A172 (cell line): ENCODE results near the gene C21orf91. TPM values are rescaled to one million over a fixed set of nuclear protein-coding genes. Genes with fewer than 3 reads are reported as not detected.
"Not testable (repeated sequence)": the region's sequence is repeated elsewhere in the genome, so short reads cannot be mapped to it uniquely, and the experiment has no call there.

Experiments
- DNase-seq: peaks from one replicate; pipeline ENCODE4 v3.0.0-alpha.2; 2015; ENCODE audit warnings: low spot score
- total RNA-seq: library from RNA; depleted of rRNA; stranded (reverse); fragments of >200 nt; shearing (Covaris generic); gene quantifications from 2 replicates; pipeline ENCODE4 v1.2.3, GENCODE V29; 2014; rRNA removed

C21orf91 gene
- total RNA-seq, 1 experiment from 2014 or later: 11.4 TPM

GRCh38 chr21:17777072-17777765 is 41.9 kb downstream of the C21orf91 start:
- DNase-seq: no peak

- no peak for DNase-seq
Observed at GRCh38 chr21:17775431-17776126, 43.6 kb downstream of the C21orf91 start.

GRCh38 chr21:17775021-17775420 is 44.1 kb downstream of the C21orf91 start:
- DNase-seq: not testable (repeated sequence)

- no peak for DNase-seq
Observed at GRCh38 chr21:17769447-17769845, 49.7 kb downstream of the C21orf91 start.

- DNase-seq: no peak
Observed at GRCh38 chr21:17768840-17769446, 50.2 kb downstream of the C21orf91 start.

GRCh38 chr21:17765207-17765606 is 53.9 kb downstream of the C21orf91 start:
- DNase-seq: no peak

- DNase-seq: no peak
Observed at GRCh38 chr21:17763288-17764037, 55.7 kb downstream of the C21orf91 start.

GRCh38 chr21:17759511-17760178 is 59.5 kb downstream of the C21orf91 start:
- DNase-seq: no peak

GRCh38 chr21:17758683-17759082 is 60.5 kb downstream of the C21orf91 start:
- no peak for DNase-seq

- no peak for DNase-seq
Observed at GRCh38 chr21:17757671-17758070, 61.5 kb downstream of the C21orf91 start.

- no peak for DNase-seq
Observed at GRCh38 chr21:17753736-17754135, 65.4 kb downstream of the C21orf91 start.

- DNase-seq: no peak
Observed at GRCh38 chr21:17752171-17752570, 67.0 kb downstream of the C21orf91 start.

GRCh38 chr21:17746920-17747319 is 72.2 kb downstream of the C21orf91 start:
- DNase-seq: no peak

- no peak for DNase-seq
Observed at GRCh38 chr21:17745086-17745485, 74.1 kb downstream of the C21orf91 start.

GRCh38 chr21:17742940-17743592 is 76.1 kb downstream of the C21orf91 start:
- DNase-seq: no peak

- no peak for DNase-seq
Observed at GRCh38 chr21:17742181-17742580, 77.0 kb downstream of the C21orf91 start.

Other genes with a start within 250 kb of the C21orf91 start
- gene BTG3, start 206.5 kb downstream of the C21orf91 start, total RNA-seq: 41.8 and 58.7 TPM in 2 replicates